Muscle of leg (tissue), 9 donors: ENCODE results near the gene DMWD. TPM values are rescaled to one million over a fixed set of nuclear protein-coding genes. Genes with fewer than 3 reads are reported as not detected.

Experiments
- polyA plus RNA-seq, 8 donors: library from polyadenylated mRNA; unstranded; fragments of 120-200 nt; gene quantifications; one replicate each; pipeline versions ENCODE4 v1.2.1 to v1.2.3, GENCODE V29; 2013; ENCODE audit warnings: inconsistent platforms in 1 of 8, low replicate concordance in 1 of 8; ENCODE audit not compliant: insufficient read length in 8 of 8, insufficient read depth in 1 of 8
- total RNA-seq: library from RNA; stranded (reverse); fragments of 120-200 nt; gene quantifications from one replicate; pipeline ENCODE4 v1.2.4, GENCODE V29; 2013

DMWD gene
- total and polyA plus RNA-seq, 9 donors: 29.1 to 57.1 (median 44.4) TPM

Other genes starting within 250 kb of the DMWD start
- gene OPA3, start 208.0 kb downstream of the DMWD start, total RNA-seq: 3.2 TPM
- 1 to 10 TPM; 5.6 to 8.6 (median 7.3) TPM for gene OPA3, start 208.0 kb downstream of the DMWD start, polyA plus RNA-seq
- gene GPR4, start 190.6 kb downstream of the DMWD start, total RNA-seq: 0.44 TPM
- 1 to 10 TPM; 1.5 to 3.2 (median 2.2) TPM for gene GPR4, start 190.6 kb downstream of the DMWD start, polyA plus RNA-seq
- gene EML2, start 153.4 kb downstream of the DMWD start, total RNA-seq: 8.2 TPM
- gene EML2, start 153.4 kb downstream of the DMWD start, polyA plus RNA-seq: 10 to 100 TPM in 5 of 8 donors, 1 to 10 TPM in 3; 7.9 to 13.2 (median 11.2) TPM
- gene GIPR, start 124.6 kb downstream of the DMWD start, total RNA-seq: 0.09 TPM
- 1 to 10 TPM in 1 of 8 donors, under 1 TPM in 6, not detected in 1; 0.04 to 1.8 (median 0.32) TPM for gene GIPR, start 124.6 kb downstream of the DMWD start, polyA plus RNA-seq
- gene SNRPD2, start 100.9 kb downstream of the DMWD start, total RNA-seq: 446 TPM
- gene SNRPD2, start 100.9 kb downstream of the DMWD start, polyA plus RNA-seq: 100 to 1,000 TPM; 253 to 349 (median 288) TPM
- 2.2 TPM for gene QPCTL, start 100.2 kb downstream of the DMWD start, total RNA-seq
- gene QPCTL, start 100.2 kb downstream of the DMWD start, polyA plus RNA-seq: 1 to 10 TPM; 2.8 to 6.8 (median 3.9) TPM
- gene FBXO46, start 61.9 kb downstream of the DMWD start, total RNA-seq: 7.3 TPM
- gene FBXO46, start 61.9 kb downstream of the DMWD start, polyA plus RNA-seq: 10 to 100 TPM in 6 of 8 donors, 1 to 10 TPM in 2; 7.5 to 16.1 (median 12.7) TPM
- gene MEIOSIN, start 59.4 kb downstream of the DMWD start, total RNA-seq: not detected
- under 1 TPM in 1 of 8 donors, not detected in 7; 0.04 TPM for gene MEIOSIN, start 59.4 kb downstream of the DMWD start, polyA plus RNA-seq
- gene SIX5, start 23.6 kb downstream of the DMWD start, total RNA-seq: 14.9 TPM
- 10 to 100 TPM; 16.7 to 31.9 (median 25.3) TPM for gene SIX5, start 23.6 kb downstream of the DMWD start, polyA plus RNA-seq
- 158 TPM for gene DMPK, start 10.4 kb downstream of the DMWD start, total RNA-seq
- 100 to 1,000 TPM; 236 to 390 (median 333) TPM for gene DMPK, start 10.4 kb downstream of the DMWD start, polyA plus RNA-seq
- gene RSPH6A, start 22.5 kb upstream of the DMWD start, total RNA-seq: 0.09 TPM
- under 1 TPM in 2 of 8 donors, not detected in 6; 0.05 to 0.11 TPM for gene RSPH6A, start 22.5 kb upstream of the DMWD start, polyA plus RNA-seq
- 25.8 TPM for gene SYMPK, start 70.3 kb upstream of the DMWD start, total RNA-seq
- 10 to 100 TPM; 32.5 to 44.0 (median 38.8) TPM for gene SYMPK, start 70.3 kb upstream of the DMWD start, polyA plus RNA-seq
- not detected for gene FOXA3, start 71.5 kb upstream of the DMWD start, total RNA-seq
- under 1 TPM in 3 of 8 donors, not detected in 5; 0.09 to 0.41 (median 0.12) TPM for gene FOXA3, start 71.5 kb upstream of the DMWD start, polyA plus RNA-seq
- 17.5 TPM for gene IRF2BP1, start 93.3 kb upstream of the DMWD start, total RNA-seq
- gene IRF2BP1, start 93.3 kb upstream of the DMWD start, polyA plus RNA-seq: 10 to 100 TPM; 16.4 to 21.8 (median 19.4) TPM
- 1.3 TPM for gene MYPOP, start 109.8 kb upstream of the DMWD start, total RNA-seq
- 1 to 10 TPM; 3.4 to 5.5 (median 4.2) TPM for gene MYPOP, start 109.8 kb upstream of the DMWD start, polyA plus RNA-seq
- not detected for gene NANOS2, start 121.9 kb upstream of the DMWD start, total RNA-seq
- gene NANOS2, start 121.9 kb upstream of the DMWD start, polyA plus RNA-seq: not detected
- 0.98 TPM for gene NOVA2, start 181.0 kb upstream of the DMWD start, total RNA-seq
- 1 to 10 TPM; 2.6 to 5.3 (median 3.9) TPM for gene NOVA2, start 181.0 kb upstream of the DMWD start, polyA plus RNA-seq
- gene CCDC61, start 202.6 kb upstream of the DMWD start, total RNA-seq: 6.1 TPM
- gene CCDC61, start 202.6 kb upstream of the DMWD start, polyA plus RNA-seq: 1 to 10 TPM; 6.2 to 9.0 (median 7.0) TPM
- gene PGLYRP1, start 230.2 kb upstream of the DMWD start, total RNA-seq: 0.27 TPM
- 1 to 10 TPM in 2 of 8 donors, under 1 TPM in 6; 0.60 to 2.3 (median 0.66) TPM for gene PGLYRP1, start 230.2 kb upstream of the DMWD start, polyA plus RNA-seq
- 1.9 TPM for gene IGFL4, start 248.2 kb upstream of the DMWD start, total RNA-seq
- gene IGFL4, start 248.2 kb upstream of the DMWD start, polyA plus RNA-seq: 10 to 100 TPM in 1 of 8 donors, 1 to 10 TPM in 7; 1.2 to 11.3 (median 2.9) TPM